ENCODE data around the gene WASHC4.

DNA sequence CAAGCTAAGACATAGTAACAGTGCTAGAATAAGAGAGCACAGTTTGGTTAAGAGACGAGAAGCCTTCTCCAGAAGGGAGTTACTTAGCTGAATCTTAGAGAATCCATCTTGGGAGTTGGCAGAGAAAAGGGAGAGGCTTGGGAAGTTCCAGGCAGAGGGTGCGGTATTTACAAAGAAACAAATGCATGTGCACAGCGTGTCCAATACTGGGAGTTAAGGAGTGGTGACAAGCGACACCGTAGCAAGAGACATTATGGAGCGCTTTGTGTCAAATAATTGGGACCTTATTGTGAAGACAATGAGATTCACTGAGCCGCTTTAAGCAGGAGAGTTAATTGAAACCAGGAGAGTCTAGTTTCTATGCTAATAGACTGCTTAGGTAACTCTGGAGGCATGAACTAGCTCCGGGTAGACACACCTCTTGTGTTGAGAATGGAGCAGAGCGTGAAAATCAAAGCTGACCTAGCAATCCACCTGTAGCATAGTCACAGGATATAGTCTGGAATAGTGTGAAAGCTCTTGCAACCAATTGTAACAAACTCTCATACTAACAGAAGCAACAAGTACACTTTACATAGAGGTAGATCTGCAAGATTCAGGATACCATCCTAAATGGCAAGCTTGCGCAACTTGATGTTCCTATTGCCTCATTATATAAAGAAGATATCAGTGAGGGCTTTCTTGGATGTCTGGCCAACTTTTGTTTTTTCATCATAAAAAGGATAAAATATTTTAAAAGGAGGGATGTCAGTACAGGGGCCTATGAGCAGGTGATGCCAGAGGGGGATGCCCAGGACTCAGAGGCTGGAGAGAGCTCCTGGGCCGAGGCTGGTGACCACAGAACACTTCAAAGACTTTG is 28.6 kb upstream of the WASHC4 start:
- TF ChIP-seq CTCF (conservative IDR thresholded peaks at IDR 0.05; ENCODE audit: low read depth, low read length) (no peak), EZH2phosphoT487 (IDR thresholded peaks at IDR 0.05; ENCODE audit: borderline replicate concordance, low read length) (no peak), EZH2 (IDR thresholded peaks at IDR 0.05; ENCODE audit: low read length, unreplicated experiment) (no peak)
